Adrenal gland (tissue), 5 donors: ENCODE results near the gene CPN2.

Source experiments
- POLR2A ChIP-seq, 2 donors: fragments of 450-650 bp; IDR thresholded peaks; one replicate each; pipeline ENCODE4 v1.6.1; 2017; ENCODE audit warnings: antibody characterized with exemption in 2 of 2, mild to moderate bottlenecking in 2 of 2, moderate library complexity in 1 of 2
- TF ChIP-seq, protein P1 (sequence below), 6 experiments: fragments of 450-650 bp in 4 of 6; fragments of 200-600 bp in 2 of 6; sonication (generic) in 1 of 6; IDR thresholded peaks; 1 replicate in 5 of 6; 2 replicates in 1 of 6; pipeline versions ENCODE4 v1.5.1 to v1.8.0; 2016 to 2021; ENCODE audit warnings: antibody characterized with exemption in 6 of 6, mild to moderate bottlenecking in 2 of 6, moderate library complexity in 1 of 6
- donor health status: DM: no; HTN: no; CAD: no.

DNA sequence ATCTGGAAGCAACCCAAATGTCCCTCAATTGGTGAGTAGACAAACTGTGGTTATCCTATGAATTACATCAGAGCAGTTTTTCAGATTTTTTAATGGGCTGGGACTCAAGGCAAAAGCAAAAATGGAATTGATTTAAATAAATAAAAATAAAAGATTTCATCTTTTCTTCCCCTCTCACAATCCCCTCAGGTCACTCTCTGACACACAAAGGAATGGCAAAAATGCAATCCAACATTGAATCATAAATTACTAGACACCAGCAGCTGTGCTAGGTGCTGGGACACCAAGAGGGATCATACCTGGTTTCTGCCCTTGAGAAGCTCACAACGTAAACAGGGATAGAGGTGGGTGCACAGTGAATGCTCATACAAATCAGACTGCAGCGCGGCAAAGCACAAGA is 58.8 kb downstream of the CPN2 start:
- TF ChIP-seq POLR2A (IDR thresholded peaks at IDR 0.05), result no peak
- TF ChIP-seq, protein P1, sequence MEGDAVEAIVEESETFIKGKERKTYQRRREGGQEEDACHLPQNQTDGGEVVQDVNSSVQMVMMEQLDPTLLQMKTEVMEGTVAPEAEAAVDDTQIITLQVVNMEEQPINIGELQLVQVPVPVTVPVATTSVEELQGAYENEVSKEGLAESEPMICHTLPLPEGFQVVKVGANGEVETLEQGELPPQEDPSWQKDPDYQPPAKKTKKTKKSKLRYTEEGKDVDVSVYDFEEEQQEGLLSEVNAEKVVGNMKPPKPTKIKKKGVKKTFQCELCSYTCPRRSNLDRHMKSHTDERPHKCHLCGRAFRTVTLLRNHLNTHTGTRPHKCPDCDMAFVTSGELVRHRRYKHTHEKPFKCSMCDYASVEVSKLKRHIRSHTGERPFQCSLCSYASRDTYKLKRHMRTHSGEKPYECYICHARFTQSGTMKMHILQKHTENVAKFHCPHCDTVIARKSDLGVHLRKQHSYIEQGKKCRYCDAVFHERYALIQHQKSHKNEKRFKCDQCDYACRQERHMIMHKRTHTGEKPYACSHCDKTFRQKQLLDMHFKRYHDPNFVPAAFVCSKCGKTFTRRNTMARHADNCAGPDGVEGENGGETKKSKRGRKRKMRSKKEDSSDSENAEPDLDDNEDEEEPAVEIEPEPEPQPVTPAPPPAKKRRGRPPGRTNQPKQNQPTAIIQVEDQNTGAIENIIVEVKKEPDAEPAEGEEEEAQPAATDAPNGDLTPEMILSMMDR (IDR thresholded peaks at IDR 0.05), result no peak
